ENCODE measurements around the gene AURKAIP1. TPM values are rescaled to one million over a fixed set of nuclear protein-coding genes. Genes with fewer than 3 reads are reported as not detected.
A peak's percentile ranks its signal among the peaks of the same experiment; 100 is the strongest.

AURKAIP1 gene
- total and polyA plus RNA-seq, 2 of the 13 experiments (the other 11 are each of a cell fraction or from before 2014, with no cell fraction given), result 69.5 to 175 TPM

- TF ChIP-seq TFAP4 (IDR thresholded peaks at IDR 0.05; ENCODE audit: borderline replicate concordance, low read depth), result peak; percentile 42; the same call in 1 of the 2 replicates
- peak; percentile 49; the same call in 1 of the 2 replicates for TF ChIP-seq SNAPC4 (CRISPR knock-in tag; IDR thresholded peaks at IDR 0.05)
- TF ChIP-seq ZNF143 (CRISPR knock-in tag; IDR thresholded peaks at IDR 0.05), result peak; percentile 15; the same call in 1 of the 2 replicates
- peak; percentile 63; the same call in 1 of the 2 replicates for TF ChIP-seq NR2C2 (CRISPR knock-in tag; IDR thresholded peaks at IDR 0.05; ENCODE audit: borderline replicate concordance)
- peak in 1 of 2 experiments; percentile 16; a peak in 1 of 4 replicates for TF ChIP-seq EP300 (IDR thresholded peaks at IDR 0.05; ENCODE audit: low read depth in 2 of 2, low read length in 2 of 2)
- 0 out of 2 replicates have a peak, but pooled peaks have one; percentile 20 for TF ChIP-seq EP300 (CRISPR knock-in tag; IDR thresholded peaks at IDR 0.05; ENCODE audit: borderline replicate concordance)
- TF ChIP-seq MNT (IDR thresholded peaks at IDR 0.05), result no peak
- no peak for TF ChIP-seq RFX1 (IDR thresholded peaks at IDR 0.05)
- TF ChIP-seq KAT8 (CRISPR knock-in tag; IDR thresholded peaks at IDR 0.05), result 0 out of 2 replicates have a peak, but pooled peaks have one; percentile 27
- peak; percentile 30 for TF ChIP-seq IKZF4 (CRISPR knock-in tag; IDR thresholded peaks at IDR 0.05; ENCODE audit: borderline replicate concordance, low read depth, not compliant biosample characterization)
- TF ChIP-seq MYNN (CRISPR knock-in tag; IDR thresholded peaks at IDR 0.05; ENCODE audit: low read depth), result 0 out of 2 replicates have a peak, but pooled peaks have one; percentile 27
- TF ChIP-seq CTCF (CRISPR knock-in tag; IDR thresholded peaks at IDR 0.05), result peak; percentile 31
- TF ChIP-seq FOXJ3 (CRISPR knock-in tag; IDR thresholded peaks at IDR 0.05; ENCODE audit: borderline replicate concordance), result peak; percentile 47; the same call in 1 of the 2 replicates
- 0 out of 2 replicates have a peak, but pooled peaks have one; percentile 75 for TF ChIP-seq THAP8 (CRISPR knock-in tag; IDR thresholded peaks at IDR 0.05; ENCODE audit: borderline replicate concordance)
- peak; percentile 90 for TF ChIP-seq CSRNP1 (CRISPR knock-in tag; IDR thresholded peaks at IDR 0.05)
Observed at GRCh38 chr1:1359664-1360468, 15.1 kb downstream of the AURKAIP1 start (continued).
